Panc1 (cell line): Measurements from ENCODE around the gene SERPINF2. TPM values are rescaled to one million over a fixed set of nuclear protein-coding genes. Genes with fewer than 3 reads are reported as not detected.

Experiments used
- ATAC-seq: fragments of 200-7000 bp; cut with Tn5 transposase; 2 replicates; pipeline ENCODE4 v1.9.1; 2020; ENCODE audit warnings: mild to moderate bottlenecking, moderate library complexity
- BruUV-seq: library from RNA; stranded (reverse); fragments of 400-500 nt; replicated peaks from 2 replicates; lab custom pipeline; 2021; lab: Mats Ljungman, UMichigan
- CTCF ChIA-PET: fragments of 300-600 bp; sonication (Branson Sonifier 250); formaldehyde crosslinking; loops from one replicate; lab custom pipeline; 2022; ENCODE audit warnings: antibody characterized with exemption; lab: Charles Lee
- POLR2A ChIA-PET: fragments of 300-600 bp; sonication (Branson Sonifier 250); formaldehyde crosslinking; loops from one replicate; lab custom pipeline; 2022; ENCODE audit warnings: antibody characterized with exemption; lab: Charles Lee
- DNase-seq: peaks from one replicate; pipeline ENCODE4 v3.0.0-alpha.2; 2010; ENCODE audit warnings: low read depth, low spot score
- H3K27ac ChIP-seq: 2 replicates; pipeline ENCODE4 v1.5.1; 2011; ENCODE audit warnings: mild to moderate bottlenecking, low read length, inconsistent platforms
- H3K27me3 ChIP-seq: fragments of 200-500 bp; sonication (Bioruptor generic); 2 replicates; pipeline ENCODE4 v1.6.0; 2014; ENCODE audit warnings: low read length, inconsistent platforms; ENCODE audit not compliant: control insufficient read depth, insufficient read depth
- H3K36me3 ChIP-seq: fragments of 200-500 bp; sonication (Bioruptor generic); 2 replicates; pipeline ENCODE4 v1.5.1; 2014; ENCODE audit warnings: inconsistent platforms, mild to moderate bottlenecking, low read length, moderate library complexity; ENCODE audit not compliant: control insufficient read depth, insufficient read depth
- H3K4me1 ChIP-seq: 2 replicates; pipeline ENCODE4 v1.5.1; 2011; ENCODE audit warnings: inconsistent platforms, mild to moderate bottlenecking, low read length, moderate library complexity; ENCODE audit not compliant: control insufficient read depth, insufficient read depth
- H3K4me3 ChIP-seq, 2 experiments: 2 replicates each; pipeline ENCODE4 v1.5.1; 2011 to 2012; ENCODE audit warnings: low read depth in 2 of 2, low read length in 2 of 2, mild to moderate bottlenecking in 2 of 2, inconsistent platforms in 1 of 2, moderate library complexity in 1 of 2
- H3K9me3 ChIP-seq: fragments of 200-500 bp; sonication (Bioruptor generic); 2 replicates; pipeline ENCODE4 v1.5.1; 2014; ENCODE audit warnings: low read depth, mild to moderate bottlenecking, inconsistent platforms, low read length, moderate library complexity; ENCODE audit not compliant: control insufficient read depth, insufficient read depth
- POLR2AphosphoS5 ChIP-seq: IDR thresholded peaks from 2 replicates; pipeline ENCODE4 v1.6.1; 2012; ENCODE audit warnings: mild to moderate bottlenecking, low read depth, low read length, moderate library complexity
- SIN3A ChIP-seq: IDR thresholded peaks from 2 replicates; pipeline ENCODE4 v1.6.1; 2012; ENCODE audit warnings: low read depth, mild to moderate bottlenecking, low read length, moderate library complexity, borderline replicate concordance; ENCODE audit not compliant: insufficient read depth
- TCF7L2 ChIP-seq: IDR thresholded peaks from 2 replicates; pipeline ENCODE4 v1.6.1; 2011; ENCODE audit warnings: mild to moderate bottlenecking, low read depth, low read length, inconsistent platforms
- in situ Hi-C: cut with HindIII; loops from 2 replicates; pipeline ENCODE4 v1.10.0; 2016; ENCODE audit warnings: low sequenced_read_pairs, low pct_unique_long_range_greater_than_20kb
- intact Hi-C: fragments of 100-400 bp; cut with micrococcal nuclease; formaldehyde crosslinking; loops from one replicate; pipeline ENCODE4 v1.10.0; 2022; ENCODE audit not compliant: unreplicated experiment
- total RNA-seq: library from RNA; stranded (reverse); gene quantifications from one replicate; pipeline ENCODE4 v1.2.1, GENCODE V29; 2021; ENCODE audit not compliant: unreplicated experiment
- TF ChIP-seq, protein P1 (sequence below): fragments of 450-650 bp; IDR thresholded peaks from 2 replicates; pipeline ENCODE4 v1.5.1; 2017; ENCODE audit warnings: mild to moderate bottlenecking
- TF ChIP-seq, protein P2 (sequence below), 2 experiments: IDR thresholded peaks; 2 replicates each; pipeline ENCODE4 v1.6.1; 2011 to 2012; ENCODE audit warnings: low read depth in 2 of 2, control low read depth in 1 of 2, low read length in 1 of 2, mild to moderate bottlenecking in 1 of 2, moderate library complexity in 1 of 2; ENCODE audit not compliant: insufficient read depth in 1 of 2

SERPINF2 gene
- total RNA-seq, 1 experiment from 2014 or later, result 0.77 TPM

DNA sequence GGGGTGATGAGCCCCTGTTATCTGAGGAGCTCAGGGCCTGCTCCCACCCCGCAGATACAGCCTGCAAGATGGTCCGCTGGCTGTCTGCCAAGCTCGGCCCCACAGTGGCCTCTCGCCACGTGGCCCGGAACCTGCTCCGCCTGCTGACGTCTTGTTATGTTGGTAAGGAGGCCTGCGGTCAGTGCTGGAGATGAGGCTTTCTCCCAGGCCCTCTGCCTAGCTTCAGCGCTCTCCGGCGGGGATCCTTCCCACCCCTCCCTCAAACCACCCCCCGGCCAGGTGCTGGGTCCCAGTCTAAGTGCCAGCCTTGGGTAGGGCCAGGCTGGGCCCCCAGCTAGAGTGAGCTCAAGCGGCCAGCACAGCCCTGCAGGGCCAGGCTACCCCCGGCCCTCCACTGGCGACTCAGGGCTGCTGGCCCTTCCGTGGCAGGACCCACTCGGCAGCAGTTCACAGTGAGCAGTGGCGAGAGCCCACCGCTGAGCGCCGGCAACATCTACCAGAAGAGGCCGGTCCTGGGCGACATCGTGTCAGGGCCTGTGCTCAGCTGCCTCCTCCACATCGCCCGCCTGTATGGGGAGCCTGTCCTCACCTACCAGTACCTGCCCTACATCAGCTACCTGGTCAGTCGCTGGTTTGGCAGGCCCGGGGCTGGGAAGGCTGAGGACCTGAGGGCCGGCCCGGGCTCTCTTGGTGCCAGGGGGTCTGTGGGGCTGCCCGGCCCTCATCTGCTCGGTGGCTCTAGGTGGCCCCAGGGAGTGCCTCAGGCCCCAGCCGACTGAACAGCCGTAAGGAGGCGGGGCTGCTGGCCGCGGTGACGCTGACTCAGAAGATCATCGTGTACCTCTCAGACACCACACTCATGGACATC, 12.1 kb upstream of the SERPINF2 start:
- H3K27ac ChIP-seq, result no peak overlapping the region
- H3K4me1 ChIP-seq, result peaks cover 2% of the 10 kb centered on the region; the same call in 1 of the 2 replicates
- CTCF ChIA-PET, result no interaction called here
- DNase-seq, result no peak
- intact Hi-C loops (no loop called here), in situ Hi-C loops (no loop called here)
- no TSS peak for BruUV-seq
- ATAC-seq, result peak; percentile 58
- POLR2A ChIA-PET, result no interaction called here
- H3K9me3 ChIP-seq, result no peaks in the 10 kb centered on the region
- no peak overlapping the region for H3K4me3 ChIP-seq
- H3K36me3 ChIP-seq, result no peaks in the 10 kb centered on the region
- no peaks in the 10 kb centered on the region for H3K27me3 ChIP-seq
- TF ChIP-seq, protein P1, sequence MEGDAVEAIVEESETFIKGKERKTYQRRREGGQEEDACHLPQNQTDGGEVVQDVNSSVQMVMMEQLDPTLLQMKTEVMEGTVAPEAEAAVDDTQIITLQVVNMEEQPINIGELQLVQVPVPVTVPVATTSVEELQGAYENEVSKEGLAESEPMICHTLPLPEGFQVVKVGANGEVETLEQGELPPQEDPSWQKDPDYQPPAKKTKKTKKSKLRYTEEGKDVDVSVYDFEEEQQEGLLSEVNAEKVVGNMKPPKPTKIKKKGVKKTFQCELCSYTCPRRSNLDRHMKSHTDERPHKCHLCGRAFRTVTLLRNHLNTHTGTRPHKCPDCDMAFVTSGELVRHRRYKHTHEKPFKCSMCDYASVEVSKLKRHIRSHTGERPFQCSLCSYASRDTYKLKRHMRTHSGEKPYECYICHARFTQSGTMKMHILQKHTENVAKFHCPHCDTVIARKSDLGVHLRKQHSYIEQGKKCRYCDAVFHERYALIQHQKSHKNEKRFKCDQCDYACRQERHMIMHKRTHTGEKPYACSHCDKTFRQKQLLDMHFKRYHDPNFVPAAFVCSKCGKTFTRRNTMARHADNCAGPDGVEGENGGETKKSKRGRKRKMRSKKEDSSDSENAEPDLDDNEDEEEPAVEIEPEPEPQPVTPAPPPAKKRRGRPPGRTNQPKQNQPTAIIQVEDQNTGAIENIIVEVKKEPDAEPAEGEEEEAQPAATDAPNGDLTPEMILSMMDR, result no peak
- TF ChIP-seq, protein P2, sequence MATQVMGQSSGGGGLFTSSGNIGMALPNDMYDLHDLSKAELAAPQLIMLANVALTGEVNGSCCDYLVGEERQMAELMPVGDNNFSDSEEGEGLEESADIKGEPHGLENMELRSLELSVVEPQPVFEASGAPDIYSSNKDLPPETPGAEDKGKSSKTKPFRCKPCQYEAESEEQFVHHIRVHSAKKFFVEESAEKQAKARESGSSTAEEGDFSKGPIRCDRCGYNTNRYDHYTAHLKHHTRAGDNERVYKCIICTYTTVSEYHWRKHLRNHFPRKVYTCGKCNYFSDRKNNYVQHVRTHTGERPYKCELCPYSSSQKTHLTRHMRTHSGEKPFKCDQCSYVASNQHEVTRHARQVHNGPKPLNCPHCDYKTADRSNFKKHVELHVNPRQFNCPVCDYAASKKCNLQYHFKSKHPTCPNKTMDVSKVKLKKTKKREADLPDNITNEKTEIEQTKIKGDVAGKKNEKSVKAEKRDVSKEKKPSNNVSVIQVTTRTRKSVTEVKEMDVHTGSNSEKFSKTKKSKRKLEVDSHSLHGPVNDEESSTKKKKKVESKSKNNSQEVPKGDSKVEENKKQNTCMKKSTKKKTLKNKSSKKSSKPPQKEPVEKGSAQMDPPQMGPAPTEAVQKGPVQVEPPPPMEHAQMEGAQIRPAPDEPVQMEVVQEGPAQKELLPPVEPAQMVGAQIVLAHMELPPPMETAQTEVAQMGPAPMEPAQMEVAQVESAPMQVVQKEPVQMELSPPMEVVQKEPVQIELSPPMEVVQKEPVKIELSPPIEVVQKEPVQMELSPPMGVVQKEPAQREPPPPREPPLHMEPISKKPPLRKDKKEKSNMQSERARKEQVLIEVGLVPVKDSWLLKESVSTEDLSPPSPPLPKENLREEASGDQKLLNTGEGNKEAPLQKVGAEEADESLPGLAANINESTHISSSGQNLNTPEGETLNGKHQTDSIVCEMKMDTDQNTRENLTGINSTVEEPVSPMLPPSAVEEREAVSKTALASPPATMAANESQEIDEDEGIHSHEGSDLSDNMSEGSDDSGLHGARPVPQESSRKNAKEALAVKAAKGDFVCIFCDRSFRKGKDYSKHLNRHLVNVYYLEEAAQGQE (IDR thresholded peaks at IDR 0.05; ENCODE audit: insufficient read depth in 1 of 2, low read depth in 2 of 2, low read length in 1 of 2), result no peak
- TF ChIP-seq POLR2AphosphoS5 (no peak), SIN3A (no peak), TCF7L2 (no peak)

DNA sequence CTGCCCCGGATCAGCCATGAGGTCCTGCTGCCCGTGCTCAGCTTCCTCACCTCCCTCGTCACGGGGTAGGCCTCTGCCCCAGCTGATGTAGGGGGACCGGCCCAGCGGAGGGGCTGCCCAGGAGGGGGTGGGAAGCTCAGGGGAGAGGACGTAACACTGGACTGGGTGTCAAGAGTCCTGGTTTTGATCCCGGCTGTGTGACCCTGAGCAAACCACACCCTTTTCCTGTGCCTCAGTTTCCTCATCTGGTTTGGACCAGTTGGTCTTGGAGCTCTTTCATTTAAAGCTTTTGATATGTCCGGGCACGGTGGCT, 11.5 kb upstream of the SERPINF2 start:
- intact Hi-C loops, result no loop called here
- Histone ChIP-seq H3K4me1 (peaks cover 7% of the 10 kb centered on the region), H3K4me3 (no peak overlapping the region), H3K9me3 (no peaks in the 10 kb centered on the region), H3K27me3 (no peaks in the 10 kb centered on the region), H3K27ac (no peak overlapping the region), H3K36me3 (no peaks in the 10 kb centered on the region)
- ATAC-seq, result no peak
- in situ Hi-C loops, result no loop called here
- no TSS peak for BruUV-seq
- ChIA-PET POLR2A (interaction anchor here (0.5 kb wide), 1 partner anchor 142 kb away, joined by 7 read pairs; no protein-coding TSS in a partner anchor), CTCF (no interaction called here)
- no peak for TF ChIP-seq TCF7L2
- TF ChIP-seq, protein P1, result no peak
- TF ChIP-seq POLR2AphosphoS5, result no peak
- no peak for TF ChIP-seq SIN3A
- TF ChIP-seq, protein P2 (IDR thresholded peaks at IDR 0.05; ENCODE audit: insufficient read depth in 1 of 2, low read depth in 2 of 2, low read length in 1 of 2), result no peak
- no peak for DNase-seq
